Ascending aorta (tissue), 2 donors: ENCODE measurements around the gene PYGB. TPM values are rescaled to one million over a fixed set of nuclear protein-coding genes. Genes with fewer than 3 reads are reported as not detected.

Experiments used
- DNase-seq, 2 donors: peaks; one replicate each; pipeline ENCODE4 v3.0.0-alpha.2; 2019; ENCODE audit warnings: low spot score in 2 of 2
- H3K27ac ChIP-seq, 2 donors: fragments of 200-600 bp; sonication (generic); one replicate each; pipeline ENCODE4 v1.5.1; 2016 to 2017; ENCODE audit warnings: mild to moderate bottlenecking in 1 of 2
- H3K27me3 ChIP-seq: fragments of 200-600 bp; sonication (generic); one replicate; pipeline ENCODE4 v1.5.1; 2017
- H3K36me3 ChIP-seq, 2 donors: fragments of 200-600 bp; sonication (generic); one replicate each; pipeline ENCODE4 v1.5.1; 2016
- H3K4me1 ChIP-seq, 2 donors: fragments of 200-600 bp; sonication (generic); one replicate each; pipeline ENCODE4 v1.5.1; 2016 to 2017; ENCODE audit warnings: mild to moderate bottlenecking in 1 of 2
- H3K4me3 ChIP-seq, 2 donors: fragments of 200-600 bp; sonication (generic); one replicate each; pipeline ENCODE4 v1.5.1; 2016 to 2017; ENCODE audit warnings: mild to moderate bottlenecking in 1 of 2
- H3K9me3 ChIP-seq, 2 donors: fragments of 200-600 bp; sonication (generic); one replicate each; pipeline ENCODE4 v1.5.1; 2016
- CTCF ChIP-seq, 3 experiments: fragments of 200-600 bp in 2 of 3; fragments of 450-650 bp in 1 of 3; sonication (generic) in 2 of 3; IDR thresholded peaks; one replicate each; pipeline ENCODE4 v1.5.1; 2016 to 2019; ENCODE audit warnings: antibody characterized with exemption in 3 of 3, mild to moderate bottlenecking in 1 of 3, moderate library complexity in 1 of 3
- intact Hi-C: fragments of 100-400 bp; cut with DNase I; formaldehyde crosslinking; loops from one replicate; pipeline ENCODE4 v1.15.1; 2023
- total RNA-seq: library from RNA; depleted of rRNA; stranded (reverse); fragments of >200 nt; gene quantifications from one replicate; pipeline ENCODE4 v1.1.0, GENCODE V29; 2016

PYGB gene
- total RNA-seq, 1 donor from 2014 or later = 125 TPM

GRCh38 chr20:25220810-25221591 lies 26.9 kb upstream of the PYGB start:
- no peak overlapping the region for H3K4me3 ChIP-seq
- no peaks in the 10 kb centered on the region for H3K4me1 ChIP-seq
- H3K36me3 ChIP-seq = peaks cover 35 to 52% of the 10 kb centered on the region in 2 donors
- H3K27me3 ChIP-seq = no peaks in the 10 kb centered on the region
- no peak for TF ChIP-seq CTCF (IDR thresholded peaks at IDR 0.05)
- H3K27ac ChIP-seq = peak overlapping the region; percentile 15 to 48
- DNase-seq = no peak
- intact Hi-C loops = no loop called here
- no peaks in the 10 kb centered on the region for H3K9me3 ChIP-seq

- Histone ChIP-seq H3K4me3 (no peak overlapping the region), H3K27ac (peak overlapping the region in 1 of 2 donors; percentile 45), H3K27me3 (no peaks in the 10 kb centered on the region), H3K9me3 (no peaks in the 10 kb centered on the region), H3K4me1 (peaks cover 7% of the 10 kb centered on the region in 2 donors), H3K36me3 (peaks cover 27 to 45% of the 10 kb centered on the region in 2 donors)
- TF ChIP-seq CTCF (IDR thresholded peaks at IDR 0.05) = no peak
- DNase-seq = no peak
- intact Hi-C loops = no loop called here
These were observed 26.1 kb upstream of the PYGB start for GRCh38 chr20:25221592-25222460.

GRCh38 chr20:25222461-25223178 lies 25.3 kb upstream of the PYGB start:
- intact Hi-C loops = no loop called here

GRCh38 chr20:25223179-25223661 lies 24.7 kb upstream of the PYGB start:
- Histone ChIP-seq H3K4me1 (peaks cover 13 to 19% of the 10 kb centered on the region in 2 donors), H3K9me3 (no peaks in the 10 kb centered on the region), H3K4me3 (no peak overlapping the region), H3K36me3 (peaks cover 14 to 32% of the 10 kb centered on the region in 2 donors), H3K27ac (peak overlapping the region in 1 of 2 donors; percentile 45), H3K27me3 (no peaks in the 10 kb centered on the region)
- intact Hi-C loops = no loop called here
- TF ChIP-seq CTCF (IDR thresholded peaks at IDR 0.05) = no peak
- DNase-seq = peak in 1 of 2 donors; percentile 60

More at GRCh38 chr20:25222461-25223178, 25.3 kb upstream of the PYGB start:
- Histone ChIP-seq H3K36me3 (peaks cover 20 to 38% of the 10 kb centered on the region in 2 donors), H3K27me3 (no peaks in the 10 kb centered on the region), H3K4me3 (no peak overlapping the region), H3K4me1 (peaks cover 10 to 13% of the 10 kb centered on the region in 2 donors), H3K9me3 (no peaks in the 10 kb centered on the region), H3K27ac (peak overlapping the region in 1 of 2 donors; percentile 45)
- DNase-seq = no peak
- TF ChIP-seq CTCF (IDR thresholded peaks at IDR 0.05) = no peak
